DND-41 (cell line): ENCODE measurements around the gene SECTM1.

ENCODE experiments used
- ATAC-seq: fragments of 200-7000 bp; cut with Tn5 transposase; 3 replicates; pipeline ENCODE4 v1.9.1; 2021; ENCODE audit warnings: low read depth; ENCODE audit not compliant: insufficient read depth
- DNase-seq: peaks from one replicate; pipeline ENCODE4 v3.0.0-alpha.2; 2020
- H2AFZ ChIP-seq: 2 replicates; pipeline ENCODE4 v1.6.0; 2012; ENCODE audit warnings: low read depth, low read length
- H3K27ac ChIP-seq: 2 replicates; pipeline ENCODE4 v1.5.1; 2012; ENCODE audit warnings: low read length, inconsistent platforms
- H3K27me3 ChIP-seq: fragments of 200-600 bp; sonication (generic); 2 replicates; pipeline ENCODE4 v1.6.0; 2012; ENCODE audit warnings: low read length, mild to moderate bottlenecking, inconsistent platforms; ENCODE audit not compliant: insufficient read depth, poor library complexity
- H3K36me3 ChIP-seq: 2 replicates; pipeline ENCODE4 v1.5.1; 2012; ENCODE audit warnings: low read length, inconsistent platforms; ENCODE audit not compliant: insufficient read depth
- H3K4me1 ChIP-seq: 2 replicates; pipeline ENCODE4 v1.5.1; 2012; ENCODE audit warnings: mild to moderate bottlenecking, low read length; ENCODE audit not compliant: insufficient read depth
- H3K4me2 ChIP-seq: 2 replicates; pipeline ENCODE4 v1.6.0; 2012; ENCODE audit warnings: mild to moderate bottlenecking, moderate library complexity, low read length, inconsistent platforms; ENCODE audit not compliant: insufficient read depth
- H3K4me3 ChIP-seq, 2 experiments: fragments of 200-600 bp in 1 of 2; shearing (Covaris generic) in 1 of 2; 2 replicates each; pipeline ENCODE4 v1.5.1; 2012 to 2016; ENCODE audit warnings: inconsistent platforms in 2 of 2, low read length in 2 of 2, mild to moderate bottlenecking in 2 of 2, low read depth in 1 of 2, moderate library complexity in 1 of 2
- H3K79me2 ChIP-seq: 2 replicates; pipeline ENCODE4 v1.6.0; 2012; ENCODE audit warnings: low read length, inconsistent platforms; ENCODE audit not compliant: insufficient read depth
- H3K9ac ChIP-seq: 2 replicates; pipeline ENCODE4 v1.6.0; 2012; ENCODE audit warnings: low read depth, mild to moderate bottlenecking, inconsistent platforms, low read length, moderate library complexity
- H3K9me3 ChIP-seq: 2 replicates; pipeline ENCODE4 v1.5.1; 2012; ENCODE audit warnings: low read length, moderate library complexity, mild to moderate bottlenecking, inconsistent platforms; ENCODE audit not compliant: insufficient read depth, severe bottlenecking
- H4K20me1 ChIP-seq: 2 replicates; pipeline ENCODE4 v1.6.0; 2012; ENCODE audit warnings: low read length; ENCODE audit not compliant: insufficient read depth
- EZH2 ChIP-seq: IDR thresholded peaks from 3 replicates; pipeline ENCODE4 v1.6.1; 2012; ENCODE audit warnings: borderline replicate concordance, low read depth, mild to moderate bottlenecking, moderate library complexity, low read length, inconsistent platforms; ENCODE audit not compliant: severe bottlenecking
- TF ChIP-seq, protein P1 (sequence below): IDR thresholded peaks from 2 replicates; pipeline ENCODE4 v1.5.1; 2012; ENCODE audit warnings: borderline replicate concordance, low read length, moderate library complexity, mild to moderate bottlenecking; ENCODE audit not compliant: poor library complexity, severe bottlenecking; ENCODE audit errors: extremely low read depth

The SECTM1 gene

DNA sequence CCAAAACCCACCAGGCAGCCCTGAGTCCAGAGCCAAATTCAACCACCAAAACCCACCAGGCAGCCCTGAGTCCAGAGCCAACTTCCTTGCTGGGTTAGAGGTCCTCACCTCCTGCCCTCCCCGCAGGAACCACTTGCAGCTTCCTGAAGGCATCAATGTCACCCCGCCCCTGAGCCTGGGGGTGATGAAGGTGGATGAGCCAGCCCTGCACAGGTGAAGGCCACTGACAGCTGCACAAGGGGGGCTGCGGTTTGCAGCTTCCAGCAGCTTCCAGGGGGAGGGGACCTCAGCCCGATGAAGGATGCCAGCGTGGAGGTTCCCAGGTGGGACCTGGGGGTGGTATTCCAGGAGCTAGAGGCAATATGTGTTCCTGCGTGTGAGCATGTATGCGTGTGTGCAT, 52.5 kb downstream of the SECTM1 start:
- no peak overlapping the region for H3K9ac ChIP-seq

DNA sequence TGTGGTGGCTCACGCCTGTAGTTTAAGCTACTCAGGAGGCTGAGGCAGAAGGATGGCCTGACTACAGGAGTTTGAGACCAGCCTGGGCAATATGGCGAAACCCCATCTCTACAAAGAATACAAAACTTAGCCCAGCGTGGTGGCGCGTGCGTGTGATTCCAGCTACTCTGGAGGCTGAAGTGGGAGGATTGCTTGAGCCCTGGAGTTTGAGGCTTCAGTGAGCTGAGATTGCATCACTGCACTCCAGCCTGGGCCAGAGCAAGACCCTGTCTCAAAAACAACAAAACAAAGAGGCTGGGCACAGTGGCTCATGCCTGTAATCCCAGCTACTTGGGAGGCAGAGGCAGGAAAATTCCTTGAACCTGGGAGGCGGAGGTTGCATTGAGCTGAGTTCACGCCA, 53.0 kb downstream of the SECTM1 start:
- Histone ChIP-seq H3K79me2 (no peaks in the 10 kb centered on the region), H3K9ac (no peak overlapping the region), H3K36me3 (no peaks in the 10 kb centered on the region), H2AFZ (no peak overlapping the region), H3K4me2 (no peak overlapping the region), H3K4me3 (no peak overlapping the region), H3K4me1 (no peaks in the 10 kb centered on the region), H3K27ac (no peak overlapping the region), H3K27me3 (no peaks in the 10 kb centered on the region), H3K9me3 (no peaks in the 10 kb centered on the region), H4K20me1 (no peaks in the 10 kb centered on the region)
- TF ChIP-seq, protein P1, sequence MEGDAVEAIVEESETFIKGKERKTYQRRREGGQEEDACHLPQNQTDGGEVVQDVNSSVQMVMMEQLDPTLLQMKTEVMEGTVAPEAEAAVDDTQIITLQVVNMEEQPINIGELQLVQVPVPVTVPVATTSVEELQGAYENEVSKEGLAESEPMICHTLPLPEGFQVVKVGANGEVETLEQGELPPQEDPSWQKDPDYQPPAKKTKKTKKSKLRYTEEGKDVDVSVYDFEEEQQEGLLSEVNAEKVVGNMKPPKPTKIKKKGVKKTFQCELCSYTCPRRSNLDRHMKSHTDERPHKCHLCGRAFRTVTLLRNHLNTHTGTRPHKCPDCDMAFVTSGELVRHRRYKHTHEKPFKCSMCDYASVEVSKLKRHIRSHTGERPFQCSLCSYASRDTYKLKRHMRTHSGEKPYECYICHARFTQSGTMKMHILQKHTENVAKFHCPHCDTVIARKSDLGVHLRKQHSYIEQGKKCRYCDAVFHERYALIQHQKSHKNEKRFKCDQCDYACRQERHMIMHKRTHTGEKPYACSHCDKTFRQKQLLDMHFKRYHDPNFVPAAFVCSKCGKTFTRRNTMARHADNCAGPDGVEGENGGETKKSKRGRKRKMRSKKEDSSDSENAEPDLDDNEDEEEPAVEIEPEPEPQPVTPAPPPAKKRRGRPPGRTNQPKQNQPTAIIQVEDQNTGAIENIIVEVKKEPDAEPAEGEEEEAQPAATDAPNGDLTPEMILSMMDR, result no peak
- TF ChIP-seq EZH2, result no peak
- DNase-seq (no peak), ATAC-seq (no peak)

More for the DNA sequence above, 52.5 kb downstream of the SECTM1 start:
- Histone ChIP-seq H3K27ac (no peak overlapping the region), H3K9me3 (no peaks in the 10 kb centered on the region), H3K36me3 (no peaks in the 10 kb centered on the region), H4K20me1 (no peaks in the 10 kb centered on the region), H3K4me2 (no peak overlapping the region), H3K27me3 (no peaks in the 10 kb centered on the region), H3K79me2 (no peaks in the 10 kb centered on the region), H2AFZ (no peak overlapping the region), H3K4me1 (no peaks in the 10 kb centered on the region), H3K4me3 (no peak overlapping the region)
- DNase-seq (no peak), ATAC-seq (no peak)
- TF ChIP-seq, protein P1, result no peak
- no peak for TF ChIP-seq EZH2

DNA sequence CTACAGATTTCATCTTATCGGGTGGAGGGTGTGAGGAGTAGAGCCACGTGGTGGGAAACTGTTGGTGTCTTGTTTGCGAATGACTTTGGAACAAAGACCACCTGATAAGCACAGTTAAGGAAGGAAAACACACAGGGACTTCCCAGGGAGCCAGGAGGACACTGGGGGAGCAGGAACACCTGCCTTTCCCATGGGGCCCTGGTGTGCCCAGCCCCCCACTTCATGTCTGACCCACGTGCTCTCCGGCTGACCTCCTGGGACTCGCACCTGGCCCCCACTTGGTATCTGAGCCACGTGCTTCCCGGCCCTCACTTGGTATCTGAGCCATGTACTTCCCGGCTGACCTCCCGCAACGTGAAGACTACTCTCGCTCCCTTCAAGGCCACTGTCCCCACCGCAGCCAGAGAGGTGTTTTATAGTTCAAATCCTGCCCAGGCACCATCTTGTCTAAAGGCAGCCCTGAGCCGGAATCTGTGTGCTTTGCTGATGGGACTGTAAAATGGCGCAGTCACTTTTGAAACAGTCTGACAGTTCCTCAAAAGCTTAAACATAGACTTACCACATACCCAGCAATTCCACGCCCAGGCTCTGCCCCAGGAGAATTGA, 54.7 kb downstream of the SECTM1 start:
- H3K27ac ChIP-seq, result no peak overlapping the region
- no peaks in the 10 kb centered on the region for H3K36me3 ChIP-seq
- no peak for DNase-seq
- H3K9me3 ChIP-seq, result no peaks in the 10 kb centered on the region
- no peak overlapping the region for H3K4me3 ChIP-seq
- no peak for TF ChIP-seq EZH2
- TF ChIP-seq, protein P1, result no peak
- no peak overlapping the region for H3K9ac ChIP-seq
- peaks cover 6% of the 10 kb centered on the region for H3K4me1 ChIP-seq
- H3K27me3 ChIP-seq, result no peaks in the 10 kb centered on the region
- no peak overlapping the region for H3K4me2 ChIP-seq
- H3K79me2 ChIP-seq, result no peaks in the 10 kb centered on the region
- H4K20me1 ChIP-seq, result no peaks in the 10 kb centered on the region
- ATAC-seq, result no peak
- no peak overlapping the region for H2AFZ ChIP-seq

DNA sequence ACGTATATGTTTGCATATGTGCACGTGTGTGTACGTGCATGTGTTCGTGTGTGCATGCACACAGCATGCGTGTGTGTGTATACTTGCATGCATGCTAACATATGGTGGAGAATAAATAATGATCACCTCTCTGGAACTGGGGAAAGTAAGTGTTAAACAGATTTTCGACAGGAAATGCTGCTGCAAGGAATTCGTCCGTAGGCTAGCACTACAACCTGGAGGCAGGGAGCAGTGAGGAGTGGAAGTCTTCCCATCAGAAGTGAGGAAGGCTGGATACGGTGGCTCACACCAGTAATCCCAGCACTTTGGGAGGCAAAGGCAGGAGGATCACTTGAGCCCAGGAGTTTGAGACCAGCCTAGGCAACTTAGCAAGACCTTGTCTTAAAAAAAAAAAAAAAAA, 55.3 kb downstream of the SECTM1 start:
- TF ChIP-seq, protein P1, result no peak
- no peak for TF ChIP-seq EZH2
- peaks cover 10% of the 10 kb centered on the region for H3K4me1 ChIP-seq

More for the DNA sequence above, 55.3 kb downstream of the SECTM1 start:
- Histone ChIP-seq H3K4me3 (no peak overlapping the region), H3K27me3 (no peaks in the 10 kb centered on the region), H3K4me2 (no peak overlapping the region), H3K27ac (no peak overlapping the region), H3K79me2 (peaks cover 1% of the 10 kb centered on the region; the same call in 1 of the 2 replicates), H4K20me1 (no peaks in the 10 kb centered on the region), H3K9me3 (no peaks in the 10 kb centered on the region), H2AFZ (no peak overlapping the region), H3K36me3 (no peaks in the 10 kb centered on the region), H3K9ac (no peak overlapping the region)
- DNase-seq (no peak), ATAC-seq (no peak)
